HCT116 (cell line): ENCODE measurements around the gene TYRO3. TPM values are rescaled to one million over a fixed set of nuclear protein-coding genes. Genes with fewer than 3 reads are reported as not detected.

Experiments
- ATAC-seq: fragments of 200-7000 bp; cut with Tn5 transposase; 2 replicates; pipeline ENCODE4 v1.9.1; 2020; ENCODE audit warnings: mild to moderate bottlenecking, moderate library complexity
- BruUV-seq: library from RNA; stranded (reverse); fragments of 400-500 nt; replicated peaks from 2 replicates; lab custom pipeline; 2021; lab: Mats Ljungman, UMichigan
- CTCF ChIA-PET: fragments of 300-600 bp; sonication (Branson Sonifier 250); formaldehyde crosslinking; loops from one replicate; lab custom pipeline; 2021; ENCODE audit warnings: antibody characterized with exemption; lab: Charles Lee
- POLR2A ChIA-PET: fragments of 300-600, 350-600 bp; sonication (Branson Sonifier 250); formaldehyde crosslinking; loops from one replicate; lab custom pipeline; 2021; ENCODE audit warnings: antibody characterized with exemption; lab: Charles Lee
- RAD21 ChIA-PET, 2 experiments: fragments of 300-600 bp; sonication (Branson Sonifier 250); formaldehyde crosslinking; loops; one replicate each; lab custom pipeline; 2023; ENCODE audit warnings: low total read pairs in 2 of 2; ENCODE audit not compliant: uncharacterized antibody in 2 of 2, unreplicated experiment in 2 of 2, low non-redundant PET in 1 of 2; lab: Charles Lee
- DNase-seq: peaks from one replicate; pipeline ENCODE4 v3.0.0-alpha.2; 2010; ENCODE audit warnings: low read depth, low spot score
- H2AFZ ChIP-seq: fragments of 200-600 bp; shearing (Covaris generic), sonication (generic); 2 replicates; pipeline ENCODE4 v1.6.1; 2017; ENCODE audit warnings: low read depth, mixed run types, mixed read lengths, antibody characterized with exemption, low read length; ENCODE audit not compliant: poor library complexity, severe bottlenecking
- H3K27ac ChIP-seq: 2 replicates; pipeline ENCODE4 v1.5.1; 2012; ENCODE audit warnings: low read depth, low read length
- H3K27me3 ChIP-seq: fragments of 200-600 bp; sonication (generic); 2 replicates; pipeline ENCODE4 v1.6.1; 2016; ENCODE audit warnings: mixed run types, low read length, mixed read lengths; ENCODE audit not compliant: insufficient read depth
- H3K36me3 ChIP-seq, 2 experiments: fragments of 200-500 bp in 1 of 2; fragments of 200-600 bp in 1 of 2; sonication (Bioruptor generic) in 1 of 2; sonication (generic) in 1 of 2; 2 replicates each; pipeline versions ENCODE4 v1.5.1 to v1.6.1; 2014 to 2016; ENCODE audit warnings: low read length in 2 of 2, inconsistent platforms in 1 of 2, mixed read lengths in 1 of 2, mixed run types in 1 of 2; ENCODE audit not compliant: insufficient read depth in 2 of 2, control insufficient read depth in 1 of 2
- H3K4me1 ChIP-seq, 2 experiments: fragments of 200-600 bp in 1 of 2; sonication (generic) in 1 of 2; 2 replicates each; pipeline versions ENCODE4 v1.5.1 to v1.6.1; 2012 to 2017; ENCODE audit warnings: low read length in 2 of 2, inconsistent platforms in 1 of 2, mild to moderate bottlenecking in 1 of 2, mixed read lengths in 1 of 2, mixed run types in 1 of 2, moderate library complexity in 1 of 2; ENCODE audit not compliant: insufficient read depth in 2 of 2, control insufficient read depth in 1 of 2
- H3K4me2 ChIP-seq: fragments of 200-600 bp; sonication (generic); 2 replicates; pipeline ENCODE4 v1.6.1; 2017; ENCODE audit warnings: mixed run types, low read length, mixed read lengths
- H3K4me3 ChIP-seq, 2 experiments: fragments of 200-600 bp in 1 of 2; sonication (generic) in 1 of 2; replicated peaks in 1 of 2; 2 replicates each; pipeline ENCODE4 v1.5.1; 2011 to 2016; ENCODE audit warnings: low read length in 2 of 2, control low read depth in 1 of 2, low read depth in 1 of 2, mild to moderate bottlenecking in 1 of 2, mixed read lengths in 1 of 2, mixed run types in 1 of 2
- H3K79me2 ChIP-seq: fragments of 200-600 bp; sonication (generic); 2 replicates; pipeline ENCODE4 v1.6.1; 2017; ENCODE audit warnings: mild to moderate bottlenecking, mixed run types, low read length, moderate library complexity, mixed read lengths; ENCODE audit not compliant: insufficient read depth
- H3K9ac ChIP-seq: fragments of 200-600 bp; sonication (generic); 2 replicates; pipeline ENCODE4 v1.6.1; 2016; ENCODE audit warnings: low read length, mixed read lengths
- H3K9me2 ChIP-seq: fragments of 200-600 bp; sonication (generic), shearing (Covaris generic); 2 replicates; pipeline ENCODE4 v1.6.1; 2017; ENCODE audit warnings: mixed run types, mild to moderate bottlenecking, moderate library complexity; ENCODE audit not compliant: insufficient read depth
- H3K9me3 ChIP-seq, 2 experiments: fragments of 200-500 bp in 1 of 2; fragments of 200-600 bp in 1 of 2; sonication (Bioruptor generic) in 1 of 2; sonication (generic) in 1 of 2; 2 replicates each; pipeline ENCODE4 v1.6.1; 2014 to 2017; ENCODE audit warnings: low read length in 2 of 2, mixed read lengths in 2 of 2, inconsistent platforms in 1 of 2, low read depth in 1 of 2, mild to moderate bottlenecking in 1 of 2, mixed run types in 1 of 2, moderate library complexity in 1 of 2; ENCODE audit not compliant: control insufficient read depth in 1 of 2, insufficient read depth in 1 of 2
- H4K20me1 ChIP-seq: fragments of 200-600 bp; sonication (generic), shearing (Covaris generic); 2 replicates; pipeline ENCODE4 v1.6.1; 2017; ENCODE audit warnings: mixed run types, mild to moderate bottlenecking, moderate library complexity; ENCODE audit not compliant: insufficient read depth
- ELF1 ChIP-seq: IDR thresholded peaks from 2 replicates; pipeline ENCODE4 v1.6.1; 2012; ENCODE audit warnings: low read depth, borderline replicate concordance
- EZH2 ChIP-seq: fragments of 200-600 bp; sonication (generic); IDR thresholded peaks from 2 replicates; pipeline ENCODE4 v1.6.1; 2017; ENCODE audit warnings: antibody characterized with exemption, mixed run types
- EZH2phosphoT487 ChIP-seq: fragments of 200-600 bp; IDR thresholded peaks from 2 replicates; pipeline ENCODE4 v1.6.1; 2018; ENCODE audit warnings: antibody characterized with exemption, borderline replicate concordance
- SP1 ChIP-seq: IDR thresholded peaks from 2 replicates; pipeline ENCODE4 v1.6.1; 2012; ENCODE audit warnings: low read depth
- YY1 ChIP-seq: IDR thresholded peaks from 2 replicates; pipeline ENCODE4 v1.6.1; 2011; ENCODE audit warnings: low read length, low read depth, moderate library complexity, mild to moderate bottlenecking; ENCODE audit not compliant: insufficient replicate concordance; ENCODE audit errors: extremely low read depth
- ZBTB33 ChIP-seq: IDR thresholded peaks from 2 replicates; pipeline ENCODE4 v1.6.1; 2011; ENCODE audit warnings: mild to moderate bottlenecking, low read length, moderate library complexity; ENCODE audit not compliant: insufficient replicate concordance; ENCODE audit errors: extremely low read depth
- ZFX ChIP-seq: fragments of 450-650 bp; IDR thresholded peaks from 2 replicates; pipeline ENCODE4 v1.6.1; 2017
- intact Hi-C: fragments of 100-400 bp; cut with micrococcal nuclease; formaldehyde crosslinking; loops from 2 replicates; pipeline ENCODE4 v1.10.0; 2022
- total RNA-seq: library from RNA; stranded (reverse); gene quantifications from one replicate; pipeline ENCODE4 v1.2.1, GENCODE V29; 2021; ENCODE audit not compliant: unreplicated experiment
- TF ChIP-seq, protein P1 (sequence below): IDR thresholded peaks from 2 replicates; pipeline ENCODE4 v1.6.1; 2012

Gene TYRO3
- total RNA-seq, 1 experiment from 2014 or later = 34.6 TPM

GRCh38 chr15:41517895-41518449 lies 41.0 kb upstream of the TYRO3 start (continued):
- TF ChIP-seq ZBTB33 (no peak), EZH2 (no peak), EZH2phosphoT487 (no peak), ELF1 (no peak)
- TF ChIP-seq, protein P1, sequence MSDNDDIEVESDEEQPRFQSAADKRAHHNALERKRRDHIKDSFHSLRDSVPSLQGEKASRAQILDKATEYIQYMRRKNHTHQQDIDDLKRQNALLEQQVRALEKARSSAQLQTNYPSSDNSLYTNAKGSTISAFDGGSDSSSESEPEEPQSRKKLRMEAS = no peak

GRCh38 chr15:41520636-41521035 lies 38.4 kb upstream of the TYRO3 start:
- no peak for ATAC-seq
- H3K79me2 ChIP-seq = no peaks in the 10 kb centered on the region
- ChIA-PET CTCF (no interaction called here), RAD21 (no interaction called here), POLR2A (interaction anchor here (2.0 kb wide), 1 partner anchor 24 kb away, joined by 5 read pairs; the partner anchor contains the start of gene RPAP1)
- BruUV-seq = no TSS peak
- H3K36me3 ChIP-seq = peaks cover 4% of the 10 kb centered on the region in 2 experiments; a peak in 1 of 4 replicates
- H3K4me3 ChIP-seq = no peak overlapping the region
- H4K20me1 ChIP-seq = no peaks in the 10 kb centered on the region
- H2AFZ ChIP-seq = no peak overlapping the region
- H3K9ac ChIP-seq = no peak overlapping the region
- H3K4me2 ChIP-seq = no peak overlapping the region
- intact Hi-C loops = no loop called here
- no peak overlapping the region for H3K27ac ChIP-seq
- TF ChIP-seq, protein P1 = no peak
- no peak for TF ChIP-seq YY1
- no peak for TF ChIP-seq ZFX
- no peak for TF ChIP-seq EZH2phosphoT487
- no peak for TF ChIP-seq SP1
- TF ChIP-seq ZBTB33 = no peak
- no peak for TF ChIP-seq ELF1
- no peaks in the 10 kb centered on the region for H3K27me3 ChIP-seq
- no peaks in the 10 kb centered on the region for H3K9me2 ChIP-seq
- H3K4me1 ChIP-seq = no peaks in the 10 kb centered on the region
- no peak for DNase-seq
- H3K9me3 ChIP-seq = no peaks in the 10 kb centered on the region
